GM12865 (cell line): ENCODE measurements around the gene OSTF1.

ENCODE experiments used
- DNase-seq: peaks from one replicate; pipeline ENCODE4 v3.0.0; 2010; ENCODE audit warnings: low read depth
- H3K4me3 ChIP-seq: 2 replicates; pipeline ENCODE4 v1.5.1; 2011; ENCODE audit warnings: mild to moderate bottlenecking, low read depth, low read length, control low read depth
- TF ChIP-seq, protein P1 (sequence below): IDR thresholded peaks from 2 replicates; pipeline ENCODE4 v1.5.1; 2011; ENCODE audit warnings: low read length, control low read depth, low read depth, inconsistent platforms; ENCODE audit not compliant: insufficient read depth; ENCODE audit errors: missing control alignments

Gene OSTF1

GRCh38 chr9:75065510-75065909 is 22.8 kb upstream of the OSTF1 start:
- DNase-seq = no peak
- TF ChIP-seq, protein P1, sequence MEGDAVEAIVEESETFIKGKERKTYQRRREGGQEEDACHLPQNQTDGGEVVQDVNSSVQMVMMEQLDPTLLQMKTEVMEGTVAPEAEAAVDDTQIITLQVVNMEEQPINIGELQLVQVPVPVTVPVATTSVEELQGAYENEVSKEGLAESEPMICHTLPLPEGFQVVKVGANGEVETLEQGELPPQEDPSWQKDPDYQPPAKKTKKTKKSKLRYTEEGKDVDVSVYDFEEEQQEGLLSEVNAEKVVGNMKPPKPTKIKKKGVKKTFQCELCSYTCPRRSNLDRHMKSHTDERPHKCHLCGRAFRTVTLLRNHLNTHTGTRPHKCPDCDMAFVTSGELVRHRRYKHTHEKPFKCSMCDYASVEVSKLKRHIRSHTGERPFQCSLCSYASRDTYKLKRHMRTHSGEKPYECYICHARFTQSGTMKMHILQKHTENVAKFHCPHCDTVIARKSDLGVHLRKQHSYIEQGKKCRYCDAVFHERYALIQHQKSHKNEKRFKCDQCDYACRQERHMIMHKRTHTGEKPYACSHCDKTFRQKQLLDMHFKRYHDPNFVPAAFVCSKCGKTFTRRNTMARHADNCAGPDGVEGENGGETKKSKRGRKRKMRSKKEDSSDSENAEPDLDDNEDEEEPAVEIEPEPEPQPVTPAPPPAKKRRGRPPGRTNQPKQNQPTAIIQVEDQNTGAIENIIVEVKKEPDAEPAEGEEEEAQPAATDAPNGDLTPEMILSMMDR = no peak
- no peak overlapping the region for H3K4me3 ChIP-seq

GRCh38 chr9:75067894-75068293 is 20.4 kb upstream of the OSTF1 start:
- TF ChIP-seq, protein P1 = no peak
- no peak for DNase-seq
- no peak overlapping the region for H3K4me3 ChIP-seq

DNA sequence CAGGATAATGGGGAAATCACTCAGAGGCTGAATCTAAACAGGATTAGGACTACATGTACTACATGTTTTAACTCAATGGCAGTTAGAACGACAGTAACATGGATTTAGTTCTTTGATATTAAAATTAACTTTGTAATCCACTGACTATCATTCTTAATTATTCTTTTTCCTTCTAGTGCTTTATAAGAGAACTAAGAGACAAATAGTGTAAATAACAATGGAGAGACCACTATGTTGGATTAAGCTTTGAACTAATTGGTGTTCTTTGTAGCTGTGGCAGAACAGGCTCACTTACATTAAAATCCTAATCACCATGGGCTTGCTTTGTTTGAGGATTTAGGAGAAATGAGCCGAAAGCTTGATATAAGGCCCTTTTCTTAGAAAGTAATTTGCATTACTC is 19.1 kb upstream of the OSTF1 start:
- TF ChIP-seq, protein P1 = no peak
- no peak overlapping the region for H3K4me3 ChIP-seq
- DNase-seq = no peak

DNA sequence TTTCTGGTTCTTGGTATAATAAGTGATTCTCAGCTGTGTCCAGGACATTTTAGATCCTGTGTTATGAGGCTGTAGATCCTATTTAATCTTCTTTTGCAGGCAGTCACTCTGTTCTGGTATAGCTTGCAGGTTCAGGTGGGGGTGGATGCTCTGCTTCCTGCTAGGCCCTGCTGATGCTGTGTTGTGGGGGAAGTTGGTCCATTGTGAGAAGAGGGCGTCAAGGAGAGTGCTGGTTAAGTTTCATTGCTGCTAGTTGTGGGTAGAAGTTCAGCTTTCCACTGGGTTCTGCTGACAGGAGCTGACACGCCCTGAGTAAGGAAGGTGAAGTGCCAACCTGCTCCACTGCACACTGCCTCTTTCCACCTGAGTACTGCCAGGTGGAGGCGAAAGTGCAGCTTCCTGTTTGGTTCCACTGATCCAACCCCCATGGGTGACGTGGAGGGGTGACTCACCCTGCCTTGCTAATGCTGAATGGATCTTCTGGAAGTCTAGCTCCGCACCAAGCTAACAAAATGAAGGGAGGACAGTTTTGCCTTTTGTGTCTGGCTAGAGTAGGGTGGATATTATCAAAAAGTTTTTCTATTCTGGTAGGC is 16.7 kb upstream of the OSTF1 start:
- DNase-seq = peak; percentile 26
- TF ChIP-seq, protein P1 = no peak
- H3K4me3 ChIP-seq = no peak overlapping the region

DNA sequence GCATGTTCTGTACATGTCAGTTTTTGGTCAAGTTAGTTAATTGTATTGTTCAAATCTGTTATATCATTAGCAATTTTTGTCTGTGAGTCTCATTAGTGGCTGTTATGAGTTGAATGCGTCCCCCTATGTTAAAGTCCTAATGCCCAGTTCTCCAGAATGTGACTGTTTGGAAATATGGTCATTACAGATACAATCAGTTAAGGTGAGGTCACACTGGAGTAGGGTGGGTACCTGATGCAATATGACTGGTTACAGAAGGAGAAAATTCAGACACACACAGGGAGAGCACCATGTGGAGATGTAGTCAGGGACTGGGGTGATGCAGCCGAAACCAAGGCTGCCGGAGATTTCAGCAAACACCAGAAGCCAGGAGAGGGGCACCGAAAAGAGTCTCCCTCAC is 15.4 kb upstream of the OSTF1 start:
- no peak overlapping the region for H3K4me3 ChIP-seq
- TF ChIP-seq, protein P1 = no peak
- DNase-seq = no peak

DNA sequence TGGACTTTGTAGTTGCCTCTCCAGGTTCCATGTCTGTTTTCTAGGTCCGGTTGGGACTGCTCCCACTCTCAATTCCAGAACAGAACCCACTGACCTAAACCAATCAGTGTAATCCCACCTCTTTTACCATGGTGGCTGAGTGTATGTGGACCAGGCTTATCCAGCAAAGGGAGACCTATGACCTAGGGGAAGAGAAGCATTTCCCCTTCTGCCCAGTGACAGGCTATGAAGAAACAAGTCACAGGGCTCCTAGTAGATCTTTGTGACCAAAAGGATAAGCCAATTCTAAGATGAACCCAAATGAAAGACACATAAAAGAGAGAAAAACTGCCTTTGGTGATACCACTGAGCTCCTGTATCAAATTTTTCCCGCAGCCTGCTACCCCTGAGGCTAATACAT is 6.7 kb upstream of the OSTF1 start:
- TF ChIP-seq, protein P1 = no peak
- H3K4me3 ChIP-seq = no peak overlapping the region
- DNase-seq = no peak
